HepG2 (cell line): ENCODE data around the gene ASF1B. TPM values are rescaled to one million over a fixed set of nuclear protein-coding genes. Genes with fewer than 3 reads are reported as not detected.

Source experiments
- MAZ ChIP-seq, 2 experiments: sonication (generic) in 1 of 2; formaldehyde crosslinking in 1 of 2; IDR thresholded peaks; 2 replicates each; pipeline versions ENCODE4 v1.5.0 to v1.6.1; 2012 to 2020; ENCODE audit warnings: low read depth in 2 of 2, mild to moderate bottlenecking in 2 of 2, borderline replicate concordance in 1 of 2, improper control_type of control experiment in 1 of 2, low read length in 1 of 2, missing genetic modification reagents in 1 of 2, moderate library complexity in 1 of 2
- SKI ChIP-seq: fragments of 450-650 bp; IDR thresholded peaks from one replicate; pipeline ENCODE4 v1.6.1; 2018; ENCODE audit warnings: mild to moderate bottlenecking; ENCODE audit not compliant: partially characterized antibody
- SRSF1 ChIP-seq: fragments of 200-400 bp; formaldehyde crosslinking; optimal IDR thresholded peaks from 2 replicates; pipeline ENCODE3; 2017; ENCODE audit warnings: mild to moderate bottlenecking, low read depth, low read length, moderate library complexity
- ZNF318 ChIP-seq: sonication (generic); formaldehyde crosslinking; IDR thresholded peaks from 2 replicates; pipeline ENCODE4 v1.4.0; 2020; ENCODE audit warnings: mild to moderate bottlenecking, missing genetic modification reagents
- ZNF644 ChIP-seq: IDR thresholded peaks from 2 replicates; pipeline ENCODE4 v1.6.1; 2016; ENCODE audit warnings: low read depth
- polyA plus RNA-seq, 8 experiments: library from polyadenylated mRNA; depleted of rRNA in 3 of 8; stranded (reverse) in 7 of 8; unstranded in 1 of 8; fragments of >200 nt; fragmentation: Illumina TruSeq in 4 of 8; extraction: Trizol in 4 of 8; gene quantifications; 2 replicates each; pipeline versions ENCODE4 v1.2.1 to v1.2.3, GENCODE V29; 2011 to 2016; ENCODE audit warnings: low read depth in 4 of 8, missing spikeins in 1 of 8, mixed read lengths in 1 of 8; ENCODE audit not compliant: insufficient read depth in 1 of 8
- total RNA-seq, 5 experiments: library from RNA; depleted of rRNA; stranded (reverse); fragments of >200 nt; fragmentation: Illumina TruSeq; extraction: Trizol; gene quantifications; 2 replicates each; pipeline ENCODE4 v1.2.3, GENCODE V29; 2016; ENCODE audit warnings: low read depth in 1 of 5
- TF ChIP-seq, protein P1 (sequence below): sonication (generic); formaldehyde crosslinking; IDR thresholded peaks from 2 replicates; pipeline ENCODE4 v1.9.0; 2022; ENCODE audit warnings: missing genetic modification reagents, mild to moderate bottlenecking, borderline replicate concordance
- TF ChIP-seq, protein P2 (sequence below): sonication (generic); formaldehyde crosslinking; IDR thresholded peaks from 2 replicates; pipeline ENCODE4 v1.5.1; 2020; ENCODE audit warnings: mild to moderate bottlenecking, missing genetic modification reagents, moderate library complexity
- TF ChIP-seq, protein P3 (sequence below): sonication (generic); formaldehyde crosslinking; IDR thresholded peaks from 2 replicates; pipeline ENCODE4; 2020; ENCODE audit warnings: missing genetic modification reagents, mild to moderate bottlenecking, borderline replicate concordance

Gene ASF1B
- total and polyA plus RNA-seq, 2 of the 13 experiments (the other 11 are each of a cell fraction or from before 2014, with no cell fraction given) = 18.2 to 24.8 TPM

GRCh38 chr19:14118165-14119051 lies 18.0 kb downstream of the ASF1B start (continued):
- TF ChIP-seq ZNF644 (CRISPR knock-in tag) (no peak), ZNF318 (CRISPR knock-in tag) (0 out of 2 replicates have a peak, but pooled peaks have one; percentile 8), MAZ (IDR thresholded peaks at IDR 0.05; ENCODE audit: borderline replicate concordance, low read depth, low read length) (no peak; the same call in 1 of the 2 replicates), MAZ (CRISPR knock-in tag; IDR thresholded peaks at IDR 0.05; ENCODE audit: low read depth) (peak; percentile 37; the same call in 1 of the 2 replicates), SKI (peak; percentile 13), SRSF1 (peak; percentile 41)
- TF ChIP-seq, protein P1, sequence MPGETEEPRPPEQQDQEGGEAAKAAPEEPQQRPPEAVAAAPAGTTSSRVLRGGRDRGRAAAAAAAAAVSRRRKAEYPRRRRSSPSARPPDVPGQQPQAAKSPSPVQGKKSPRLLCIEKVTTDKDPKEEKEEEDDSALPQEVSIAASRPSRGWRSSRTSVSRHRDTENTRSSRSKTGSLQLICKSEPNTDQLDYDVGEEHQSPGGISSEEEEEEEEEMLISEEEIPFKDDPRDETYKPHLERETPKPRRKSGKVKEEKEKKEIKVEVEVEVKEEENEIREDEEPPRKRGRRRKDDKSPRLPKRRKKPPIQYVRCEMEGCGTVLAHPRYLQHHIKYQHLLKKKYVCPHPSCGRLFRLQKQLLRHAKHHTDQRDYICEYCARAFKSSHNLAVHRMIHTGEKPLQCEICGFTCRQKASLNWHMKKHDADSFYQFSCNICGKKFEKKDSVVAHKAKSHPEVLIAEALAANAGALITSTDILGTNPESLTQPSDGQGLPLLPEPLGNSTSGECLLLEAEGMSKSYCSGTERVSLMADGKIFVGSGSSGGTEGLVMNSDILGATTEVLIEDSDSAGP (CRISPR knock-in tag) = peak; percentile 65; the same call in 1 of the 2 replicates
- TF ChIP-seq, protein P2, sequence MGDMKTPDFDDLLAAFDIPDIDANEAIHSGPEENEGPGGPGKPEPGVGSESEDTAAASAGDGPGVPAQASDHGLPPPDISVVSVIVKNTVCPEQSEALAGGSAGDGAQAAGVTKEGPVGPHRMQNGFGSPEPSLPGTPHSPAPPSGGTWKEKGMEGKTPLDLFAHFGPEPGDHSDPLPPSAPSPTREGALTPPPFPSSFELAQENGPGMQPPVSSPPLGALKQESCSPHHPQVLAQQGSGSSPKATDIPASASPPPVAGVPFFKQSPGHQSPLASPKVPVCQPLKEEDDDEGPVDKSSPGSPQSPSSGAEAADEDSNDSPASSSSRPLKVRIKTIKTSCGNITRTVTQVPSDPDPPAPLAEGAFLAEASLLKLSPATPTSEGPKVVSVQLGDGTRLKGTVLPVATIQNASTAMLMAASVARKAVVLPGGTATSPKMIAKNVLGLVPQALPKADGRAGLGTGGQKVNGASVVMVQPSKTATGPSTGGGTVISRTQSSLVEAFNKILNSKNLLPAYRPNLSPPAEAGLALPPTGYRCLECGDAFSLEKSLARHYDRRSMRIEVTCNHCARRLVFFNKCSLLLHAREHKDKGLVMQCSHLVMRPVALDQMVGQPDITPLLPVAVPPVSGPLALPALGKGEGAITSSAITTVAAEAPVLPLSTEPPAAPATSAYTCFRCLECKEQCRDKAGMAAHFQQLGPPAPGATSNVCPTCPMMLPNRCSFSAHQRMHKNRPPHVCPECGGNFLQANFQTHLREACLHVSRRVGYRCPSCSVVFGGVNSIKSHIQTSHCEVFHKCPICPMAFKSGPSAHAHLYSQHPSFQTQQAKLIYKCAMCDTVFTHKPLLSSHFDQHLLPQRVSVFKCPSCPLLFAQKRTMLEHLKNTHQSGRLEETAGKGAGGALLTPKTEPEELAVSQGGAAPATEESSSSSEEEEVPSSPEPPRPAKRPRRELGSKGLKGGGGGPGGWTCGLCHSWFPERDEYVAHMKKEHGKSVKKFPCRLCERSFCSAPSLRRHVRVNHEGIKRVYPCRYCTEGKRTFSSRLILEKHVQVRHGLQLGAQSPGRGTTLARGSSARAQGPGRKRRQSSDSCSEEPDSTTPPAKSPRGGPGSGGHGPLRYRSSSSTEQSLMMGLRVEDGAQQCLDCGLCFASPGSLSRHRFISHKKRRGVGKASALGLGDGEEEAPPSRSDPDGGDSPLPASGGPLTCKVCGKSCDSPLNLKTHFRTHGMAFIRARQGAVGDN = peak; percentile 90
- TF ChIP-seq, protein P3, sequence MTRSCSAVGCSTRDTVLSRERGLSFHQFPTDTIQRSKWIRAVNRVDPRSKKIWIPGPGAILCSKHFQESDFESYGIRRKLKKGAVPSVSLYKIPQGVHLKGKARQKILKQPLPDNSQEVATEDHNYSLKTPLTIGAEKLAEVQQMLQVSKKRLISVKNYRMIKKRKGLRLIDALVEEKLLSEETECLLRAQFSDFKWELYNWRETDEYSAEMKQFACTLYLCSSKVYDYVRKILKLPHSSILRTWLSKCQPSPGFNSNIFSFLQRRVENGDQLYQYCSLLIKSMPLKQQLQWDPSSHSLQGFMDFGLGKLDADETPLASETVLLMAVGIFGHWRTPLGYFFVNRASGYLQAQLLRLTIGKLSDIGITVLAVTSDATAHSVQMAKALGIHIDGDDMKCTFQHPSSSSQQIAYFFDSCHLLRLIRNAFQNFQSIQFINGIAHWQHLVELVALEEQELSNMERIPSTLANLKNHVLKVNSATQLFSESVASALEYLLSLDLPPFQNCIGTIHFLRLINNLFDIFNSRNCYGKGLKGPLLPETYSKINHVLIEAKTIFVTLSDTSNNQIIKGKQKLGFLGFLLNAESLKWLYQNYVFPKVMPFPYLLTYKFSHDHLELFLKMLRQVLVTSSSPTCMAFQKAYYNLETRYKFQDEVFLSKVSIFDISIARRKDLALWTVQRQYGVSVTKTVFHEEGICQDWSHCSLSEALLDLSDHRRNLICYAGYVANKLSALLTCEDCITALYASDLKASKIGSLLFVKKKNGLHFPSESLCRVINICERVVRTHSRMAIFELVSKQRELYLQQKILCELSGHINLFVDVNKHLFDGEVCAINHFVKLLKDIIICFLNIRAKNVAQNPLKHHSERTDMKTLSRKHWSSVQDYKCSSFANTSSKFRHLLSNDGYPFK (CRISPR knock-in tag) = 0 out of 2 replicates have a peak, but pooled peaks have one; percentile 29
